GM10847 (cell line): ENCODE data around the gene ZNF804B.

ENCODE experiments used
- POLR2A ChIP-seq: IDR thresholded peaks from 2 replicates; pipeline ENCODE4 v1.6.1; 2011; ENCODE audit not compliant: insufficient read length; ENCODE audit errors: extremely low read depth

ZNF804B gene

GRCh38 chr7:88795553-88795952 lies 36.1 kb downstream of the ZNF804B start, which contains the start of gene TEX47:
TSS of gene TEX47 (minus strand) at chr7:88795737. CDS start at chr7:88794942, 795 bp downstream.
- no peak for TF ChIP-seq POLR2A

- no peak for TF ChIP-seq POLR2A
Observed at GRCh38 chr7:88801046-88801445, 41.5 kb downstream of the ZNF804B start.

- no peak for TF ChIP-seq POLR2A
Observed at GRCh38 chr7:88806280-88807037, 47.0 kb downstream of the ZNF804B start.

GRCh38 chr7:88818552-88818951 lies 59.1 kb downstream of the ZNF804B start:
- TF ChIP-seq POLR2A, result no peak

- TF ChIP-seq POLR2A, result no peak
Observed at GRCh38 chr7:88826222-88826621, 66.7 kb downstream of the ZNF804B start.

- TF ChIP-seq POLR2A, result no peak
Observed at GRCh38 chr7:88835147-88835728, 75.7 kb downstream of the ZNF804B start.

GRCh38 chr7:88842201-88842600 lies 82.7 kb downstream of the ZNF804B start:
- TF ChIP-seq POLR2A, result no peak

GRCh38 chr7:88845091-88845490 lies 85.6 kb downstream of the ZNF804B start:
- TF ChIP-seq POLR2A, result no peak

GRCh38 chr7:88851220-88851619 lies 91.7 kb downstream of the ZNF804B start:
- TF ChIP-seq POLR2A, result no peak

- no peak for TF ChIP-seq POLR2A
Observed at GRCh38 chr7:88859288-88859687, 99.8 kb downstream of the ZNF804B start.

GRCh38 chr7:88866265-88866863 lies 106.9 kb downstream of the ZNF804B start:
- no peak for TF ChIP-seq POLR2A

GRCh38 chr7:88867158-88867557 lies 107.7 kb downstream of the ZNF804B start:
- TF ChIP-seq POLR2A, result no peak

- TF ChIP-seq POLR2A, result no peak
Observed at GRCh38 chr7:88868456-88868855, 109.0 kb downstream of the ZNF804B start.

- no peak for TF ChIP-seq POLR2A
Observed at GRCh38 chr7:88881136-88881535, 121.6 kb downstream of the ZNF804B start.

GRCh38 chr7:88885131-88885530 lies 125.6 kb downstream of the ZNF804B start:
- TF ChIP-seq POLR2A, result no peak

GRCh38 chr7:88888684-88889083 lies 129.2 kb downstream of the ZNF804B start:
- TF ChIP-seq POLR2A, result no peak
